SU-DHL-6 (cell line): Measurements from ENCODE around the gene MLC1.

Experiments
- H2AFZ ChIP-seq: fragments of 200-600 bp; sonication (generic); 2 replicates; pipeline ENCODE4 v1.6.1; 2014; ENCODE audit warnings: low read depth, mild to moderate bottlenecking, moderate library complexity, mixed read lengths, antibody characterized with exemption, low read length; ENCODE audit not compliant: severe bottlenecking
- H3F3A ChIP-seq: fragments of 200-600 bp; shearing (Covaris generic); 2 replicates; pipeline ENCODE4 v1.6.0; 2016; ENCODE audit warnings: antibody characterized with exemption, mild to moderate bottlenecking; ENCODE audit not compliant: insufficient read depth
- H3K27ac ChIP-seq: fragments of 200-600 bp; sonication (generic); 2 replicates; pipeline ENCODE4 v1.5.1; 2016; ENCODE audit warnings: low read depth, mild to moderate bottlenecking, low read length, moderate library complexity, mixed read lengths
- H3K27me3 ChIP-seq: fragments of 200-600 bp; sonication (generic), shearing (Covaris generic); 2 replicates; pipeline ENCODE4 v1.6.0; 2014; ENCODE audit warnings: mild to moderate bottlenecking, low read length
- H3K36me3 ChIP-seq: fragments of 200-600 bp; sonication (generic); 2 replicates; pipeline ENCODE4 v1.6.1; 2014; ENCODE audit warnings: mild to moderate bottlenecking, low read length, mixed read lengths
- H3K4me2 ChIP-seq: fragments of 300-600, 200-600 bp; shearing (Covaris generic), sonication (generic); 2 replicates; pipeline ENCODE4 v1.6.0; 2014; ENCODE audit warnings: low read length, low read depth, mild to moderate bottlenecking; ENCODE audit not compliant: poor library complexity, severe bottlenecking
- H3K4me3 ChIP-seq: fragments of 200-600 bp; sonication (generic); 2 replicates; pipeline ENCODE4 v1.5.1; 2014; ENCODE audit warnings: antibody characterized with exemption, low read length, mild to moderate bottlenecking, mixed read lengths; ENCODE audit not compliant: insufficient read depth, poor library complexity, severe bottlenecking
- H3K79me2 ChIP-seq: fragments of 200-600 bp; sonication (generic); 2 replicates; pipeline ENCODE4 v1.6.1; 2014; ENCODE audit warnings: mild to moderate bottlenecking, low read length, moderate library complexity; ENCODE audit not compliant: insufficient read depth
- H3K9ac ChIP-seq: fragments of 200-600 bp; sonication (generic); 2 replicates; pipeline ENCODE4 v1.7.0; 2014; ENCODE audit warnings: mild to moderate bottlenecking, low read length
- H3K9me2 ChIP-seq: fragments of 200-600 bp; sonication (generic); replicated peaks from 2 replicates; pipeline ENCODE4 v1.6.1; 2014; ENCODE audit warnings: low read length; ENCODE audit not compliant: insufficient read depth
- H3K9me3 ChIP-seq: fragments of 200-600 bp; sonication (generic); 2 replicates; pipeline ENCODE4 v1.6.1; 2014; ENCODE audit warnings: low read length, mixed read lengths; ENCODE audit not compliant: insufficient read depth
- H4K20me1 ChIP-seq: fragments of 200-600 bp; sonication (generic); 2 replicates; pipeline ENCODE4 v1.6.1; 2014; ENCODE audit warnings: low read depth, mild to moderate bottlenecking, antibody characterized with exemption, low read length, moderate library complexity, mixed read lengths
- CTCF ChIP-seq: fragments of 200-600 bp; sonication (generic); IDR thresholded peaks from one replicate; pipeline ENCODE4 v1.5.1; 2017; ENCODE audit warnings: antibody characterized with exemption, mild to moderate bottlenecking, low read length, moderate library complexity; ENCODE audit not compliant: insufficient read depth, poor library complexity, severe bottlenecking
- EZH2phosphoT487 ChIP-seq: fragments of 200-600 bp; sonication (generic), shearing (Covaris generic); conservative IDR thresholded peaks from 2 replicates; pipeline ENCODE4 v1.6.1; 2018; ENCODE audit warnings: mild to moderate bottlenecking, antibody characterized with exemption, low read length, moderate library complexity, mixed read lengths

The MLC1 gene

GRCh38 chr22:50068096-50068495 lies 17.1 kb downstream of the MLC1 start:
- Histone ChIP-seq H3F3A (no peaks in the 10 kb centered on the region), H3K27ac (no peak overlapping the region), H3K4me3 (no peak overlapping the region), H3K9ac (no peak overlapping the region), H3K4me2 (no peak overlapping the region), H3K79me2 (no peaks in the 10 kb centered on the region), H3K27me3 (no peaks in the 10 kb centered on the region), H3K9me2 (no peaks in the 10 kb centered on the region), H4K20me1 (no peaks in the 10 kb centered on the region), H3K9me3 (no peaks in the 10 kb centered on the region), H3K36me3 (no peaks in the 10 kb centered on the region), H2AFZ (no peak overlapping the region)
- TF ChIP-seq EZH2phosphoT487: no peak
- TF ChIP-seq CTCF: no peak

- Histone ChIP-seq H3K4me2 (no peak overlapping the region), H3K27ac (no peak overlapping the region), H3K4me3 (no peak overlapping the region)
These were observed 18.0 kb downstream of the MLC1 start for GRCh38 chr22:50067244-50067643.

GRCh38 chr22:50064453-50064852 lies 20.8 kb downstream of the MLC1 start:
- H3K36me3 ChIP-seq: no peaks in the 10 kb centered on the region

More at GRCh38 chr22:50067244-50067643, 18.0 kb downstream of the MLC1 start:
- Histone ChIP-seq H3K79me2 (no peaks in the 10 kb centered on the region), H4K20me1 (no peaks in the 10 kb centered on the region), H3K9ac (no peak overlapping the region), H3K27me3 (no peaks in the 10 kb centered on the region), H3K36me3 (no peaks in the 10 kb centered on the region), H2AFZ (no peak overlapping the region), H3F3A (no peaks in the 10 kb centered on the region), H3K9me2 (no peaks in the 10 kb centered on the region), H3K9me3 (no peaks in the 10 kb centered on the region)
- TF ChIP-seq EZH2phosphoT487 (no peak), CTCF (no peak)

More at GRCh38 chr22:50064453-50064852, 20.8 kb downstream of the MLC1 start:
- TF ChIP-seq CTCF (no peak), EZH2phosphoT487 (no peak)
- no peak overlapping the region for H2AFZ ChIP-seq
- H3K79me2 ChIP-seq: no peaks in the 10 kb centered on the region
- H3F3A ChIP-seq: no peaks in the 10 kb centered on the region
- H3K4me2 ChIP-seq: no peak overlapping the region
- H3K4me3 ChIP-seq: no peak overlapping the region
- H3K27ac ChIP-seq: no peak overlapping the region
- H3K9me3 ChIP-seq: no peaks in the 10 kb centered on the region
- H3K9ac ChIP-seq: no peak overlapping the region
- no peaks in the 10 kb centered on the region for H3K27me3 ChIP-seq
- no peaks in the 10 kb centered on the region for H3K9me2 ChIP-seq
- H4K20me1 ChIP-seq: no peaks in the 10 kb centered on the region
